HG03025 (cell line): Measurements from ENCODE around the gene NATD1.
A peak's percentile ranks its signal among the peaks of the same experiment; 100 is the strongest.
"Not testable (repeated sequence)": the region's sequence is repeated elsewhere in the genome, so short reads cannot be mapped to it uniquely, and the experiment has no call there.

Experiments
- ATAC-seq: cut with Tn5 transposase; IDR thresholded peaks from one replicate; pipeline ENCODE4 v1.9.1; 2021; ENCODE audit warnings: mild to moderate bottlenecking, moderate library complexity; ENCODE audit not compliant: unreplicated experiment, low FRiP score

The NATD1 gene

DNA sequence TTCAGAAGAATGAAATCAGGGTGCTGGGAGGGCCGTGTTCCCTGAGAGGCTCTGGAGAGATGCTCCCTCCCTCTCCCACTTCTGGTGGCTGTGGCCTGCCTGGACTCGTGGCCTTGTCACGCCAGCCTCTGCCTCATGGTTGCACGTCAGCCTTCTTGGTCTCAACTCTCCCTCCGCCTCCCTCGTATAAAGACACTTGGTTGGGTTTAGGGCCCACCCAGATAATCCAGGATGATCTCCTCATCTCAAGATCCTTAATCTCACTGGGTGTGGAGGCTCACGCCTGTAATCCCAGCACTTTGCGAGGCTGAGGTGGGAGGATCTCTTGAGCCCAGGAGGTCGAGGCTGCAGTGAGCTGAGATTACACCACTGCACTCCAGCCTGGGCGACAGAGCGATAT is 25.9 kb downstream of the NATD1 start:
- not testable (repeated sequence) for ATAC-seq

- no peak for ATAC-seq
Measured at GRCh38 chr17:21223086-21223485, 30.1 kb downstream of the NATD1 start.

- ATAC-seq: no peak
Measured at GRCh38 chr17:21218831-21219380, 34.3 kb downstream of the NATD1 start.

DNA sequence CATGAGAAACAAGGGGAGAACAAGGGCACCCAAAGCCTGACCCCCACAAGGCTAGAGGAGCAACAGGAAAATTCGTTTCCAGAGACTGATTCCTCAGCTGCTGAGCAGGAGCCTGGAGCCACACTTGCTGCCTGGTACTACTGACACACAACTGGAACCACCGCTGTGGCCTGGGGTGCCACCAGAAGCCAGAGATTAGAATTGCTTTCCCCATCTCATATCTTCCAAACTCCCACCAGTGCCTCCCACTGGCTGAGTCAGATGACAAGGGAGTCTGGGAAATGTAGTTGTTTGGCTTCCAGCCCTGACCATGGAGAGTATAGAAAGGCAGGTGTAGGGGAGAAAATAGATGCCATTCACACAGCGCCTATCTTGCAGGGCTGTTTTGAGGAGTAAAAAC is 35.1 kb downstream of the NATD1 start:
- no peak for ATAC-seq

GRCh38 chr17:21217346-21217745 is 35.9 kb downstream of the NATD1 start:
- no peak for ATAC-seq

- ATAC-seq: no peak
Measured at GRCh38 chr17:21215935-21216334, 37.3 kb downstream of the NATD1 start.

GRCh38 chr17:21214777-21215541 is 38.3 kb downstream of the NATD1 start:
- ATAC-seq: peak; percentile 15

DNA sequence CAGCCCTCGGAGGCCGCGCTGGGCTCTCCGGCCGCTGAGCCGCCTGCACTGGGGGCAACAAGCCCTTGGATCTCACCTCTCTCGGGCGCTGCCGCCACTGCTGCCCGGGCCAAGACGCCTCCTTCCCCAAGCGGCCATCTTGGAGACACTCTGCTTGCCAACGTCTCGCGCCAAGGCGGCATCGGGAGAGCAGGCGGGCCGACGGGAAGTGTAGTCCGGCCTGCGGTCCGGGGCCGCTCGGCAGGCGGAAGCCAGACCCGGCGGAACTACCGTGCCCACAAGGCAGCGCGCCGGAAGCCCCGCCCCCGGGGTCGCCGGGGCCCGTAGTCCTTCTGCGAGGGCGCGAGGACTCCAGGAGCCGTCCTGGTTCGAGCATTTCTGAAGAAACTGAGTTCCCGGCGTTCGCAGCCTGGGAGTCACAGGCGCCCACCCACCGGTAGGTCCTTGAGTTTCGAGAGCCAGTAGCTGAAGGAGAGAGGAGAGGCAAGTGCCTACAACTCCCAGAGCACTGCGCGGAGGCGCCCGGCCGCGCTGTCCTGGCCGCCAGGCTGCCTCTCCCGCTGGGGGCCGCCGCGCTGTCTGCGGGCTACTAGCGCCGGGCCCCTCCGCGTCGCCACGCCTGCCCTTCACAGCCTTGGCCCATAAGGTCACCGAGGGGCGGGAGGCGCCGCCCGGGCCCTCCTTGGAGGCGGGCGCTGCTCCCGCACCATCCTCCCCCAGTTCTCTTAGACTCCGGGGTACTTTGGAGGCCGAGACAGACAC is 39.0 kb downstream of the NATD1 start, which contains the start of gene TMEM11:
Gene TMEM11 (minus strand): TSS at position 147 of the 762 bp plus-strand sequence. CDS start 9 bp downstream, at position 138.
- peak; percentile 84 for ATAC-seq

DNA sequence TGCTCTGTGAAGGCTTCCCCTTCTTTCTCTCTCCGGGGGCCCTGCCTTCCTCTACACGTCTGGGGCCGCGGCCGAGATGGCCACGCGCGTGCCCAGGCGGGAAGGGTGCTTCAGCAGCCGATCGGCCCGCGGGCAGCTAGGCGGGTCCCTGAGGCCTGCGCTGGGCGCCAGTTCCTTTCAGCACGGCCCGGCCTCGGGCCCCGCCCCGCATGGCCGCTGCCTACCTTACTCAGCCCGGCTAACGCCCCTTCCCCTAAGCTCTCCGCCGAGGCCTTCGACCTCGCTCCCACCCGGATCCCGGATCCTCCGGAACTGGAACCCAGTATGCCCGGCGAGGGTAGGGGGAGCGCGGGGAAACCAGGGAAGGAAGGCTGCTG is 39.6 kb downstream of the NATD1 start:
- ATAC-seq: peak; percentile 11

GRCh38 chr17:21212826-21213637 is 40.2 kb downstream of the NATD1 start:
- no peak for ATAC-seq

- ATAC-seq: no peak
Measured at GRCh38 chr17:21211825-21212479, 41.3 kb downstream of the NATD1 start.

GRCh38 chr17:21210411-21211076 is 42.7 kb downstream of the NATD1 start:
- ATAC-seq: no peak

DNA sequence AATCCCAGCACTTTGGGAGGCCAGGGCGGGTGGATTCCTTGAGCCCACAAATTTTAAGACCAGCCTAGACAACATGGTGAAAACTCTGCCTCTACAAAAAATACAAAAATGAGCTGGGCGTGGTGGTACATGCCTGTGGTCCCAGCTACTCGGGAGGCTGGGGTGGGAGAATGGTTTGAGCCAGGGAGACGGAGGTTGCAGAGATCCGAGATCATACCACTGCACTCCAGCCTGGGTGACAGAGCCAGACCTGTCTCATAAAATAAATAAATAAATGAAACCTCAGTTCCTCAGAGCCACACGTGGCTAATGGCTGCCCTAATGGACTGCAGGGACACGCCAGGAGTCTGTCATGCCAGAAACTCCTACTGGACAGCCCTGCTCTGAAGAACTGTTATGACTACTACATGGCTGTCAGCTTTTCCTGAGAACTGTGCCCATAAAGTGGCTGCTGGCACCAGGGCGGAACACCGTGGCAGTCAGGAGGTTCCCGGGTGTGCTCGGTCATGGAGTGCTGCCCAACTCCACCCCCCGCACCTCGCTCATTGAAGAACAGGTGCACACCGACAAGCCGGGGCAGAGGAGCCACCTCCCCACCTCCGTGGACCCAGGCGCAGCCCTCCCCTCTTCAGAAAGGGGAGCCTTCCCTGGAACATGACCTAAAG is 43.6 kb downstream of the NATD1 start:
- no peak for ATAC-seq

- no peak for ATAC-seq
Measured at GRCh38 chr17:21208352-21208751, 44.9 kb downstream of the NATD1 start.

- no peak for ATAC-seq
Measured at GRCh38 chr17:21204935-21205334, 48.3 kb downstream of the NATD1 start.

GRCh38 chr17:21202512-21202911 is 50.7 kb downstream of the NATD1 start:
- no peak for ATAC-seq

GRCh38 chr17:21201874-21202273 is 51.3 kb downstream of the NATD1 start:
- ATAC-seq: no peak

DNA sequence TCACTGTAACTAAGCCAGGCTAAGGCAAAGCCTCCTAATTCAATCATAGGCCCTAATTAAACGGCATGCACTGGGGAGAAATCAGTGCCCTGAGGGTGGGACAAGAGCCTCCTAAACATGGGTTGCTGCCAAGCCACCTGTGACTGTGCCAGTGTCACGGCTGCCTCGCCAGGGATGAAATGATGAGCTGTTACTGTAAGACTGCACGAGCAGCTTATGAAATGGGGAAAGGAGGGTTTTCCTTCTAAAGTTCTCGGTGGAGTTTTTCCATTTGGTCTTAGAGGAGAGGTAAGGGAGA is 52.0 kb downstream of the NATD1 start:
- ATAC-seq: no peak

- no peak for ATAC-seq
Measured at GRCh38 chr17:21200590-21201297, 52.5 kb downstream of the NATD1 start.
